GM12873 (cell line): ENCODE results near the gene ADCY1.

Experiments used
- CTCF ChIP-seq: IDR thresholded peaks from 2 replicates; pipeline ENCODE4 v1.5.1; 2012; ENCODE audit warnings: low read depth, mild to moderate bottlenecking, moderate library complexity, low read length, control low read depth; ENCODE audit not compliant: insufficient read depth; ENCODE audit errors: missing control alignments

The ADCY1 gene

DNA sequence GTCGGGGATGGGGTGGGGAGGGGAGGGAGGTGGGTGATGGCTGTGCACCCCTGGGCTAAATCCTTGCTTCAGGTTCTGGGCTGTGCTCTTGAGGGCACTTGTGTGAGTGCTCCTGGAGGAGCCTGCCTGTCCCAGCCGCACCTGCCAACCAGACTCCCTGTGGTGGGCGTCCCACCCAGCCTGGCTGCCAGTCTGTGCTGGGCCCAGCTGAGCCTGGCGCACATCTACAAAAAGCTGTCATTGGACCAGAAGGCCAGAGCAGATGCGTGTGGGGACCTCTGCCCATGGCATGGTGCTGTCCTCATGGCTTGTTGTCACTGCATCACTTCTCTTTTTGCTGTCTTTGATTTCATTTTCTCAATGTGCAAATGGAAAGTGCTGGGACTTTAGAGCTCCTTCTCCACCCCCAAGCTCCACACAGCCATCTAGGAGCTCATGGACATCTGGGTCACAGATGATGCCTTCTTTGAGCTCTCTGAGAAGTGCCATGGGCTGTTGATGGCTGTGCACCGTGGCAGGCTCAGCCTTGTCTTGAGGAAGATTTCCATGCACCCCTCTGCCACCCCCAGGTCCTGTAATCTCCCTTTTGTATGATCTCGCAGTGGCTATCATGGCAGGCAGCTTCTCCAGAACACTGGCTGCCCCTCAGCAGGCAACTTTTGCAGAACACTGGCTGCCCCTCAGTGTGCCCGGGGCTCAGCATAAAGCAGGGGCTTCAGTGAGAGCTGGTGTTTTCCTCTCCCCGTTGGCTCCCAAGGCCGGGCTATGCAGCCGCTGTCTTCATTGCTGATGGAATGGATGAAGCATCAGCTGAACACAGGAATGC lies 83.9 kb downstream of the ADCY1 start:
- TF ChIP-seq CTCF, result no peak

DNA sequence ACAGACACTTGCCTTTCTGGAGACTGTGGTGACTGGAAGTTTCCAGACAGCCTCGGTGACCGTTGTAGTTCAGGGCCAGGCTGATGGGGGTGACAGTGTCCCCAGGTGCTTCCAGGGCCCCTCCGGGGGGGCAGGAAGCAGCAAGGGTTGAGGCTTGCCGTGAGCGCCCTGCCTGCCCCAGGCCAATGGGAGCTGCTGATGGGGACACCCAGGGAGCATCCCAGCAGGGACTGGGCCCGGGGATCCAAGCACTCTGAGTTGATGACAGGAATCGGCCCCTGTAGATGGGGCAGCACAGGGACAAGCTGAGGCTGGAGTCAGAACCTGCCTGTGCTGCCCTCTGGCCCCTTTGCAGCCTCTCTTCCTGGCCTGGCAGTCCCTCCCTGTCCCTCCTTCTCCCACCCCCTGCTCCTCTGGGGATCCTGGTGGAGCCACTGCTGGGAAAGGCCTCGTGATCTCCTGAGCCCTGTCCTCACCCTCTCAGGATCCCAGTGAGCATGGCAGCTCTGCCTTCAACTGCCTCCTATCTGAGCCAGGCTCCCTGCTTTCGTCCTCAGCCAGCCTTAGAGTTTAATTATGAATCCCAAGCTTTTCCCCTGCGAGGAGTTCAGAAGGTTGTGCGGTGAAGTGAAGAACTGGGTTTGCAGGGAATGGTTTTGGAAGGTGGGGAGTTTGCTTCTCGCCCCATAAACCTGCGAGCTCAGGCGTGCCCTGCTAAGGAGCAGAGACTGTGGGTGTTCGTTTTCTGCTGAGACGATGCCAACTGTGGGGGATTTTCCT lies 84.7 kb downstream of the ADCY1 start:
- no peak for TF ChIP-seq CTCF

DNA sequence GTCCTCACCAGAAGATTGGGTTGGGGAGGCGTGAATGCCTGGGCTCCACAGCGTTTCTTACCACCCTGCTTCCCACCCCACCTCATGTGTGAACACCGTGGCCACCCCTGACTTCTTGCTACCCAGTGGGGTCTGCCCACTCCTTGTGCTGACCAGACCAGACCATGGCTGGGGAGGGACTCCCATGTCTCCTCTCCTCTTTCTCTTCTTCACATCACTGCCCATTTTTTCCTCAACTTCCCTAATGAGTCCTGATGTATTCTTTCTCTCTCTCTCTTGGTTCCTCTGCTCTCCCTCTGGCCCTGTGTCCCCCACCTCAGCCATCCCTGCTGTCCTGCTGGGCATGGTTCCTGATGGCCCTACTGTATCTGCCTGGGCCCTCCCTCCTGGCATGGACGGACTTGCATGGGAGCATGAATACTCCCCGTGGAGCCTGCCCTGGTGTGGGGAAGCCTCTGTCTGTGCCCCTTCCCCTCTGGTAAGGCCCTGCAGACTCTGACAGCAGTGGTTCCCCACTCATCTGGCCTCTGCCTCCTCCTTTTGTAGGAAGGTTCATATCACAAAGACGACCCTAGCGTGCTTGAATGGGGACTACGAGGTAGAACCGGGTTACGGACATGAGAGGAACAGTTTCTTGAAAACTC lies 85.5 kb downstream of the ADCY1 start:
- TF ChIP-seq CTCF, result no peak

DNA sequence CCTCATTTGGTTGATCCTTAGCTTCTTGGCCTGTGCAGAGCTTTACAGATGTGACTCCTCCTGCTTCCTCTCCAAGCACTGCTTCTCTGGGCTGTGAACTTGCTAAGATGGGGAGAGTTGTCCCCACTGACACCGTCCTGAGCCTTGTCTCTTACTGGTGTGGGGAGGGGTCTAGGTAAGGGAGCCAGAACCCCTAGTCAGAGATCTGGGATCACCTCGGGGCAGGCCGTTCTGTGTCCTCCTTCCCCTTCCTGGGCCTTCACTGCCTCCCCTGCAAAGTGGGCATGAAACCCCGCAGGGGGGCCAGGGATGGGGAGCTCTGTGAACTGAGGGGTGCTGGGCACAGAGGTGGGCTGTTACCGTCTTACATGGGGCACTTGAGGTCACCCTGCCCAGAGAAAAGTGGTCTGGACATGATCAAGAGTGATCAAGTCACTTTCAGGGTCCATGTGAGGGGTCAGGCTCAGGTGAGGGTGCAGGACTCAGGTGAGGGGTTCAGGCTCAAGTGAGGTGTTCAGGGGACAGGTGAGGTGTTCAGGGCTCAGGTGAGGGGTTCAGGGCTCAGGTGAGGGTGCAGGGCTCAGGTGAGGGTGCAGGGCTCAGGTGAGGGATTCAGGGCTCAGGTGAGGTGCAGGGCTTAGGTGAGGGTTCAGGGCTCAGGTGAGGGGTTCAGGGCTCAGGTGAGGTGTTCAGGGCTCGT lies 86.2 kb downstream of the ADCY1 start:
- TF ChIP-seq CTCF, result no peak

- no peak for TF ChIP-seq CTCF
These were observed 86.7 kb downstream of the ADCY1 start for GRCh38 chr7:45660901-45661211.

GRCh38 chr7:45661302-45661995 lies 87.3 kb downstream of the ADCY1 start:
- no peak for TF ChIP-seq CTCF

- no peak for TF ChIP-seq CTCF
These were observed 87.8 kb downstream of the ADCY1 start for GRCh38 chr7:45662018-45662417.
